ENCODE measurements around the gene IL4I1. TPM values are rescaled to one million over a fixed set of nuclear protein-coding genes. Genes with fewer than 3 reads are reported as not detected.
"Not testable (repeated sequence)": the region's sequence is repeated elsewhere in the genome, so short reads cannot be mapped to it uniquely, and the experiment has no call there.

IL4I1 gene, protein sequence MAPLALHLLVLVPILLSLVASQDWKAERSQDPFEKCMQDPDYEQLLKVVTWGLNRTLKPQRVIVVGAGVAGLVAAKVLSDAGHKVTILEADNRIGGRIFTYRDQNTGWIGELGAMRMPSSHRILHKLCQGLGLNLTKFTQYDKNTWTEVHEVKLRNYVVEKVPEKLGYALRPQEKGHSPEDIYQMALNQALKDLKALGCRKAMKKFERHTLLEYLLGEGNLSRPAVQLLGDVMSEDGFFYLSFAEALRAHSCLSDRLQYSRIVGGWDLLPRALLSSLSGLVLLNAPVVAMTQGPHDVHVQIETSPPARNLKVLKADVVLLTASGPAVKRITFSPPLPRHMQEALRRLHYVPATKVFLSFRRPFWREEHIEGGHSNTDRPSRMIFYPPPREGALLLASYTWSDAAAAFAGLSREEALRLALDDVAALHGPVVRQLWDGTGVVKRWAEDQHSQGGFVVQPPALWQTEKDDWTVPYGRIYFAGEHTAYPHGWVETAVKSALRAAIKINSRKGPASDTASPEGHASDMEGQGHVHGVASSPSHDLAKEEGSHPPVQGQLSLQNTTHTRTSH
- total RNA-seq = 0.41 TPM

GRCh38 chr19:49896863-49897621 is at the start of gene IL4I1:
IL4I1 (minus strand) TSS chr19:49896887; CDS start chr19:49896160, 727 bp downstream.
- no peak for DNase-seq (ENCODE audit: low spot score in 2 of 2)
- FAIRE-seq = no peak

- no peak for FAIRE-seq
- no peak for DNase-seq (ENCODE audit: low spot score in 2 of 2)
These were observed 49.7 kb upstream of the IL4I1 start for GRCh38 chr19:49946415-49946814.

GRCh38 chr19:49944567-49944966 is 47.9 kb upstream of the IL4I1 start:
- DNase-seq (ENCODE audit: low spot score in 2 of 2); FAIRE-seq: not testable (repeated sequence)

DNA sequence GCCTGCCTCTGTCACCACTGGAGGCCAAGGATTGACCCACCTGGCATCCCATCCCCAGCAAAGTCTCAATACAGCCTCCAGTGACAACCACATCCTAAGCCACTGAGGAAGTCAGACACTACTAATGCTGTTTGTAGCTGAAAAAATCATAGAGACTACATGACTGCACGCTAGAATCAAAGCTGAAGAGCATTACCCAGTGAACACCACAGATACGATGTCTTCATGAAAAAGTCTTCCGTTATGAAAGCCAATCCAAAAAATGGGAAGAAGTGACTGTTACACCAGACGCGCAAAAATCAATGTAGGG is 43.8 kb upstream of the IL4I1 start:
- DNase-seq (ENCODE audit: low spot score in 2 of 2) (no peak), FAIRE-seq (no peak)

- FAIRE-seq = no peak
- no peak for DNase-seq (ENCODE audit: low spot score in 2 of 2)
These were observed 43.2 kb upstream of the IL4I1 start for GRCh38 chr19:49939721-49940481.

DNA sequence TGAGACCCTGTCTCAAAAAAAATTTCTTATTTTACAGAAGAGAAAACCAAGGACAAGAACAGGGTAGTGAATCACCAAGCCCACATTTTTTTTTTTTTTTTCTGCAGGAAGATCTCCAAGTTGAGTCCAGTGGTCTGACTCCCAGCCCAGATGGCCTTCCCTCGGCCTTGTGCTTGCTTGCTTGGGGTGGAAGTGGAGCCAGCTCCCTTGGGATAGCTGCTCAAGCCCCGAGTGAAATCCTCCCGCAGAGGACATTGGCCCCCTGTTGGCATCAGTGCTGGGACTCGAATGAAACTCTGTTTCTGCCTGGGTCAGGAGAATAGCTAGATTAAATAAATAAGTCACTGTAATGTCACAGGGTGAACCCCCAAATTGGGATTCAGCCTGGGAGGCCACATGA is 42.0 kb upstream of the IL4I1 start:
- FAIRE-seq (no peak), DNase-seq (ENCODE audit: low spot score in 2 of 2) (no peak)

DNA sequence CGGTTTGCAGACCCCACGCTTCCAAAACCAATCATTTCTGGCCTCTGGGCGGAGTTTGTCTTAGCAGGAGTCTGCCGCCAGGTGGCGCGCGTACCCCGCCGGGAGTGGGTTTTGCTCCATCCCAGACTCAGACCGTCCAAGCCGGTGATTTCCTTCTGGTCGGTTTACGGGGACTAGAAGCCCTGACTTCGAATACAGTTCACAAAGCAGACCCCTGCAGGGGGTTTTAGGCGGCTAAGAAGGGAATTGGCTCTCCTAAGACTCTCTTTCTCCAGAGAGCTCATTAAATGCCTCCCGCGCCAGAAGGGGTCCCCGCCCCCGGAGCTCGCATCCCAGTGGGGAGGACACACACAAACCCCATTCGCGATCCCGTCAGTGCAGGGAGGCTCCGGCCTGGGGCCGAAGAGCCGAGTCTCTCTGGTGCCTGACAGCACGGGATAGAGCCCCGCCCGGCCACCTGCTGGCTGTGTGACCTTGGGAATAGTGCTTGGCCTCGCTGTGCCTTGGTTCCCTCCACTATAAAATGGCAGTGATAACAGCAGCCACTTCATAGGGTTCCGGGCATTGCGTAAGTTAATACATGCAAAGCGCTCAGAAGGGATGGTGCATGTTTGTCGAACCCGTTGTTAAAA is 41.2 kb upstream of the IL4I1 start:
- FAIRE-seq (no peak), DNase-seq (ENCODE audit: low spot score in 2 of 2) (peak; percentile 54 to 80)

DNA sequence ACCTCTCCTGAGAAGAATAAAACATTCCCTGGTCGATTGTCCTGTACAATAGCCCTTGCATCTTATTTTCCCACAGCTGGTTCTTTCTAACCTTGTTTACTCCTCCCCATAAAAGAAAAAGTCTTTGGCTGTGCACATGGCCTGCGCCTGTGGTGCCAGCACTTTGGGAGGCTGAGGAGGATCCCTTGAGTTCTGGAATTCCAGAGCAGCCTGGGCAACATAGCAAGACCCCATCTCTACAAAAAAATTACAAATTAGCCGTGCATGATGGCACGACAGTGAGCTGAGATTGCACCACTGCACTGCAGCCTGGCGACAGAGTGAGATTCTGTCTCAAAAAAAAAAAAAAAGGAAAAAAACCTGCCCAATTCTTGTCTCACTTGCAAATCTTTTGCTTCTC is 39.9 kb upstream of the IL4I1 start:
- DNase-seq (ENCODE audit: low spot score in 2 of 2) (no peak), FAIRE-seq (no peak)

GRCh38 chr19:49933643-49934042 is 37.0 kb upstream of the IL4I1 start:
- FAIRE-seq (no peak), DNase-seq (ENCODE audit: low spot score in 2 of 2) (no peak)

GRCh38 chr19:49932731-49933131 is 36.0 kb upstream of the IL4I1 start:
- FAIRE-seq (no peak), DNase-seq (ENCODE audit: low spot score in 2 of 2) (no peak)

DNA sequence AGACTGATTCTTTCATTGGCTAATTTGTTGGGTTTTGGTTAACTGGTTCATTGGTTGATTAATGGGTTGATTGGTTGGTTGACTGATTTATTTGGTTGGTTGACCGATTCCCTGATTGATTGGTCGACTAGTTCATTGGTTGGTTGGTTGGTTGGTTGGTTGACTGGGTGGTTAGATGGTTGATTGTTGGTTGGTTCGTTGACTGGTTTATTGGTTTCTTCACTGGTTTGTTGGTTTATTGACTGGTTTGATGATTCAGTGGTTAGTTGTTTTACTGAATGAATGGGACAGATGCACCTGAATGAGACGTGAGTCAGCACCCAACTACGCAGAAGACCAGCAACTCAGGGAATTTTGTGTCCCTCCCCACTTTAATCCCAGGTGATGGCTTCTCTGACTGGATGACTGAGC is 35.4 kb upstream of the IL4I1 start:
- no peak for DNase-seq (ENCODE audit: low spot score in 2 of 2)
- FAIRE-seq = no peak

GRCh38 chr19:49931293-49932040 is 34.8 kb upstream of the IL4I1 start:
- FAIRE-seq (no peak), DNase-seq (ENCODE audit: low spot score in 2 of 2) (no peak)

GRCh38 chr19:49930483-49931011 is 33.9 kb upstream of the IL4I1 start:
- DNase-seq (ENCODE audit: low spot score in 2 of 2) (peak in 1 of 2 donors; percentile 39), FAIRE-seq (no peak)

GRCh38 chr19:49929611-49930482 is 33.2 kb upstream of the IL4I1 start:
- FAIRE-seq = no peak
- DNase-seq (ENCODE audit: low spot score in 2 of 2) = peak; percentile 95 to 98

DNA sequence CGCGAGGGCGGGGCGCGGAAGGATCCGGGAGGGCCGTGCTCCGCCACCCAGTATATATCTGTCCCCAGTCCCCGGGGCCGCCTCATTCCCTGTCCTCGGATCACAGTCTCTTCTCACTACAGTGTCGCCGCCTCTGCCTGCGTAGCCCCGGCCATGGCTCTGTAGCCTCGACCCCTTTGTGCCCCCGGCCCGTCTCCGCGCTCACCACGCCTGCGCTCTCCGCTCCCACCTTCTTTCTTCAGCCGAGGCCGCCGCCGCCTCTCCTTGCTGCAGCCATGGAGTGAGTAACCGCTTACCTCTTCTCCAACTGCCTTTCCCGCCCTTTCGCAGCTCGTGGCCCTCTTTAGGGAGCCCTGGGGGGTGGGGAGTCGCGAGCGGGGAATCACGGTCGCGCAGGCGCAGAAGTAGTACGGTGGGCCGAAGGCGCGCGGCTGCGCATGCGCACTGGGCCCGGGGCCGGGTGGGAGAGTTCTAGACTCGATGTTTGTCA is 32.5 kb upstream of the IL4I1 start, which contains the start of the genes ATF5 and NUP62:
Gene ATF5 (plus strand): TSS at position 85 of the 490 bp plus-strand sequence. CDS start 1,646 bp downstream, outside the sequence.
Gene NUP62 (minus strand): TSS at position 384 of the 490 bp plus-strand sequence. CDS start 19,697 bp downstream, outside the sequence.
- FAIRE-seq (no peak), DNase-seq (ENCODE audit: low spot score in 2 of 2) (peak; percentile 94)

GRCh38 chr19:49927526-49928264 is 31.0 kb upstream of the IL4I1 start:
- no peak for FAIRE-seq
- DNase-seq (ENCODE audit: low spot score in 2 of 2) = no peak

DNA sequence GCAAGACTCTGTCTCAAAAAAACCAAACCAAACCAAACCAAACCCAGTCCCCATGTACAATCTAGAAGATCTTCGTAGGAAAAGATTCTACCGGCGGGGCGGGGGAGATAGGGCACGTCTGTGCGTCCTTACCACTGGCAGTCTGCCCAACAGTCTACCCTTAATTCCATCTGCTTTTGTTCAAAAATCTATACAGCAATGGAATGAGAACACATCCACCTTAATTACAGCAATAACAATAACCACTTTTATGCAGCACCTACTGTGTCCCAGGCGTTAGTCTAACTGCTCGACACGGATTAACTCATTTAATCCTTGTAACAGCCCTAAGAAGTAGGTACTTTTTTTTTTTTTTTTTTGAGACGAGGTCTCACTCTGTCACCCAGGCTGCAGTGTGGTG is 29.8 kb upstream of the IL4I1 start:
- FAIRE-seq (no peak), DNase-seq (ENCODE audit: low spot score in 2 of 2) (no peak)

All from frontal cortex (tissue), 4 donors.